ENCODE data around the gene SENP7. TPM values are rescaled to one million over a fixed set of nuclear protein-coding genes. Genes with fewer than 3 reads are reported as not detected.

Gene SENP7
- total RNA-seq, 1 experiment from 2014 or later: 7.9 TPM

DNA sequence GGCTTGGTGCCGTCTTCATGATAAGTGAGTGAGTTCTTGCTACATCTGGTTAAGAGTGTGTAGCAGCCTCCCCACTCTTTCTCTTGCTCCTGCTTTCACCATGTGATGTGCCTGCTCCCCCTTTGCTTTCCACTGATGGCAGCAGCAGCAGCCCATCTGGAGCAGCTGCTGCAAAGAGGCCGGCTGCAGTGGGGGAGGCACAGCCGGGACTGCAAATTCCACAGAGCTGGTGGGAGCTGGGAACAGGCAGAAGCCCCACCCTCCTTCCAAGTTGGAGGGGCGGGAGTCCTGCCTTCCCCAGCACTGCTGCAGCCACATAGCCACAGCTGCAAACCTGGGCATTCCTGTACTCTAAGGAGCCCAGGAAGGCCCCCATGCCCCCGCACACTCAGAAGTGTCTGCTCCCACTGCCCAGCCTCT, 129.8 kb downstream of the SENP7 start:
- DNase-seq (ENCODE audit: low read depth, low spot score) (no peak), ATAC-seq (no peak)
- Histone ChIP-seq H3K9me2 (ENCODE audit: insufficient read depth) (no peaks in the 10 kb centered on the region), H3K4me1 (ENCODE audit: control insufficient read depth in 1 of 2, insufficient read depth in 2 of 2, low read length in 2 of 2) (no peaks in the 10 kb centered on the region), H3K27me3 (ENCODE audit: insufficient read depth, low read length) (no peaks in the 10 kb centered on the region), H3K27ac (ENCODE audit: low read depth, low read length) (no peak overlapping the region), H2AFZ (ENCODE audit: low read depth, low read length, poor library complexity, severe bottlenecking) (no peak overlapping the region), H3K4me2 (ENCODE audit: low read length) (no peak overlapping the region), H3K36me3 (ENCODE audit: control insufficient read depth in 1 of 2, insufficient read depth in 2 of 2, low read length in 2 of 2) (no peaks in the 10 kb centered on the region), H4K20me1 (ENCODE audit: insufficient read depth) (no peaks in the 10 kb centered on the region), H3K9ac (ENCODE audit: low read length) (no peak overlapping the region), H3K79me2 (ENCODE audit: insufficient read depth, low read length) (no peaks in the 10 kb centered on the region), H3K9me3 (ENCODE audit: control insufficient read depth in 1 of 2, insufficient read depth in 1 of 2, low read depth in 1 of 2, low read length in 2 of 2) (no peaks in the 10 kb centered on the region; a peak in 1 of 4 replicates), H3K4me3 (replicated peaks in 1 of 2; ENCODE audit: low read depth in 1 of 2, low read length in 2 of 2) (no peak overlapping the region)
- CTCF ChIA-PET: no interaction called here
- RAD21 ChIA-PET (ENCODE audit: low non-redundant PET in 1 of 2, low total read pairs in 2 of 2, uncharacterized antibody in 2 of 2, unreplicated experiment in 2 of 2): no interaction called here
- TF ChIP-seq ZFX (IDR thresholded peaks at IDR 0.05): no peak
- TF ChIP-seq, protein P1, sequence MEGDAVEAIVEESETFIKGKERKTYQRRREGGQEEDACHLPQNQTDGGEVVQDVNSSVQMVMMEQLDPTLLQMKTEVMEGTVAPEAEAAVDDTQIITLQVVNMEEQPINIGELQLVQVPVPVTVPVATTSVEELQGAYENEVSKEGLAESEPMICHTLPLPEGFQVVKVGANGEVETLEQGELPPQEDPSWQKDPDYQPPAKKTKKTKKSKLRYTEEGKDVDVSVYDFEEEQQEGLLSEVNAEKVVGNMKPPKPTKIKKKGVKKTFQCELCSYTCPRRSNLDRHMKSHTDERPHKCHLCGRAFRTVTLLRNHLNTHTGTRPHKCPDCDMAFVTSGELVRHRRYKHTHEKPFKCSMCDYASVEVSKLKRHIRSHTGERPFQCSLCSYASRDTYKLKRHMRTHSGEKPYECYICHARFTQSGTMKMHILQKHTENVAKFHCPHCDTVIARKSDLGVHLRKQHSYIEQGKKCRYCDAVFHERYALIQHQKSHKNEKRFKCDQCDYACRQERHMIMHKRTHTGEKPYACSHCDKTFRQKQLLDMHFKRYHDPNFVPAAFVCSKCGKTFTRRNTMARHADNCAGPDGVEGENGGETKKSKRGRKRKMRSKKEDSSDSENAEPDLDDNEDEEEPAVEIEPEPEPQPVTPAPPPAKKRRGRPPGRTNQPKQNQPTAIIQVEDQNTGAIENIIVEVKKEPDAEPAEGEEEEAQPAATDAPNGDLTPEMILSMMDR (IDR thresholded peaks at IDR 0.05 in 2 of 3, conservative IDR thresholded peaks at IDR 0.05 in 1 of 3; ENCODE audit: borderline replicate concordance in 1 of 3, insufficient read depth in 1 of 3, low read depth in 2 of 3, low read length in 2 of 3): no peak
- TF ChIP-seq FOSL1 (IDR thresholded peaks at IDR 0.05; ENCODE audit: low read depth): no peak
- TF ChIP-seq YY1 (IDR thresholded peaks at IDR 0.05; ENCODE audit: extremely low read depth, insufficient replicate concordance, low read depth, low read length): no peak
- TF ChIP-seq, protein P2, sequence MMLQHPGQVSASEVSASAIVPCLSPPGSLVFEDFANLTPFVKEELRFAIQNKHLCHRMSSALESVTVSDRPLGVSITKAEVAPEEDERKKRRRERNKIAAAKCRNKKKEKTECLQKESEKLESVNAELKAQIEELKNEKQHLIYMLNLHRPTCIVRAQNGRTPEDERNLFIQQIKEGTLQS (IDR thresholded peaks at IDR 0.05): no peak
- TF ChIP-seq ZBTB33 (IDR thresholded peaks at IDR 0.05; ENCODE audit: extremely low read depth, insufficient replicate concordance, low read length): no peak
- no peak for TF ChIP-seq SIN3A (IDR thresholded peaks at IDR 0.05; ENCODE audit: low read depth)
- TF ChIP-seq REST (IDR thresholded peaks at IDR 0.05; ENCODE audit: low read depth): no peak
- TF ChIP-seq ZNF274 (IDR thresholded peaks at IDR 0.05; ENCODE audit: low read depth, low read length): no peak
- BruUV-seq (replicated peaks): no TSS peak
- intact Hi-C loops (cut with micrococcal nuclease): loop anchor here (5.0 to 10.0 kb wide), 2 partner anchors 158 to 311 kb away; no protein-coding TSS in a partner anchor
- POLR2A ChIA-PET: no interaction called here
